Panc1 (cell line): ENCODE measurements around the gene AUP1. TPM values are rescaled to one million over a fixed set of nuclear protein-coding genes. Genes with fewer than 3 reads are reported as not detected.
A peak's percentile ranks its signal among the peaks of the same experiment; 100 is the strongest.
"Not testable (repeated sequence)": the region's sequence is repeated elsewhere in the genome, so short reads cannot be mapped to it uniquely, and the experiment has no call there.

Source experiments
- ATAC-seq: fragments of 200-7000 bp; cut with Tn5 transposase; 2 replicates; pipeline ENCODE4 v1.9.1; 2020; ENCODE audit warnings: mild to moderate bottlenecking, moderate library complexity
- BruUV-seq: library from RNA; stranded (reverse); fragments of 400-500 nt; replicated peaks from 2 replicates; lab custom pipeline; 2021; lab: Mats Ljungman, UMichigan
- CTCF ChIA-PET: fragments of 300-600 bp; sonication (Branson Sonifier 250); formaldehyde crosslinking; loops from one replicate; lab custom pipeline; 2022; ENCODE audit warnings: antibody characterized with exemption; lab: Charles Lee
- POLR2A ChIA-PET: fragments of 300-600 bp; sonication (Branson Sonifier 250); formaldehyde crosslinking; loops from one replicate; lab custom pipeline; 2022; ENCODE audit warnings: antibody characterized with exemption; lab: Charles Lee
- DNase-seq: peaks from one replicate; pipeline ENCODE4 v3.0.0-alpha.2; 2010; ENCODE audit warnings: low read depth, low spot score
- H3K27ac ChIP-seq: 2 replicates; pipeline ENCODE4 v1.5.1; 2011; ENCODE audit warnings: mild to moderate bottlenecking, low read length, inconsistent platforms
- H3K27me3 ChIP-seq: fragments of 200-500 bp; sonication (Bioruptor generic); 2 replicates; pipeline ENCODE4 v1.6.0; 2014; ENCODE audit warnings: low read length, inconsistent platforms; ENCODE audit not compliant: control insufficient read depth, insufficient read depth
- H3K36me3 ChIP-seq: fragments of 200-500 bp; sonication (Bioruptor generic); 2 replicates; pipeline ENCODE4 v1.5.1; 2014; ENCODE audit warnings: inconsistent platforms, mild to moderate bottlenecking, low read length, moderate library complexity; ENCODE audit not compliant: control insufficient read depth, insufficient read depth
- H3K4me1 ChIP-seq: 2 replicates; pipeline ENCODE4 v1.5.1; 2011; ENCODE audit warnings: inconsistent platforms, mild to moderate bottlenecking, low read length, moderate library complexity; ENCODE audit not compliant: control insufficient read depth, insufficient read depth
- H3K4me3 ChIP-seq, 2 experiments: 2 replicates each; pipeline ENCODE4 v1.5.1; 2011 to 2012; ENCODE audit warnings: low read depth in 2 of 2, low read length in 2 of 2, mild to moderate bottlenecking in 2 of 2, inconsistent platforms in 1 of 2, moderate library complexity in 1 of 2
- H3K9me3 ChIP-seq: fragments of 200-500 bp; sonication (Bioruptor generic); 2 replicates; pipeline ENCODE4 v1.5.1; 2014; ENCODE audit warnings: low read depth, mild to moderate bottlenecking, inconsistent platforms, low read length, moderate library complexity; ENCODE audit not compliant: control insufficient read depth, insufficient read depth
- CTCF ChIP-seq: fragments of 450-650 bp; IDR thresholded peaks from 2 replicates; pipeline ENCODE4 v1.5.1; 2017; ENCODE audit warnings: mild to moderate bottlenecking
- POLR2AphosphoS5 ChIP-seq: IDR thresholded peaks from 2 replicates; pipeline ENCODE4 v1.6.1; 2012; ENCODE audit warnings: mild to moderate bottlenecking, low read depth, low read length, moderate library complexity
- REST ChIP-seq, 2 experiments: IDR thresholded peaks; 2 replicates each; pipeline ENCODE4 v1.6.1; 2011 to 2012; ENCODE audit warnings: low read depth in 2 of 2, control low read depth in 1 of 2, low read length in 1 of 2, mild to moderate bottlenecking in 1 of 2, moderate library complexity in 1 of 2; ENCODE audit not compliant: insufficient read depth in 1 of 2
- SIN3A ChIP-seq: IDR thresholded peaks from 2 replicates; pipeline ENCODE4 v1.6.1; 2012; ENCODE audit warnings: low read depth, mild to moderate bottlenecking, low read length, moderate library complexity, borderline replicate concordance; ENCODE audit not compliant: insufficient read depth
- TCF7L2 ChIP-seq: IDR thresholded peaks from 2 replicates; pipeline ENCODE4 v1.6.1; 2011; ENCODE audit warnings: mild to moderate bottlenecking, low read depth, low read length, inconsistent platforms
- in situ Hi-C: cut with HindIII; loops from 2 replicates; pipeline ENCODE4 v1.10.0; 2016; ENCODE audit warnings: low sequenced_read_pairs, low pct_unique_long_range_greater_than_20kb
- intact Hi-C: fragments of 100-400 bp; cut with micrococcal nuclease; formaldehyde crosslinking; loops from one replicate; pipeline ENCODE4 v1.10.0; 2022; ENCODE audit not compliant: unreplicated experiment
- total RNA-seq: library from RNA; stranded (reverse); gene quantifications from one replicate; pipeline ENCODE4 v1.2.1, GENCODE V29; 2021; ENCODE audit not compliant: unreplicated experiment

AUP1 gene
- total RNA-seq, 1 experiment from 2014 or later, result 142 TPM

DNA sequence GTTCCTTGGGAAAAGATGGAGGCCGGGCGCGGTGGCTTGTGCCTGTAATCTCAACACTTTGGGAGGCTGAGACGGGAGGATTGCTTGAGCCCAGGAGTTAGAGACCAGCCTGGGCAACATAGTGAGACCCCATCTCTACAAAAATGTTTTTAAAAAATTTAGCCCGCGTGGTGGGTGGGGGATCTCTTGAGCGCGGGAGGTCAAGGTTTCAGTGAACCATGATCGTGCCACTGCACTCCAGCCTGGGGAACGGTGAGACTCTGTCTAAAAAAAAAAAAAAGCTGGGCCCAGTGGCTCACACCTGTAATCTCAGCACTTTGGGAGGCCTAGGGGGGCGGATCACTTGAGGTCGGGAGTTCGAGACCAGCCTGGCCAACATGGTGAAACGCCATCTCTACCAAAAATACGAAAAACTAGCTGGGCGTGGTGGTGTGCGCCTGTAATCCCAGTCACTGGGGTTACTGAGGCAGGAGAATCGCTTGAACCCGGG lies 45.8 kb downstream of the AUP1 start:
- H3K9me3 ChIP-seq, ATAC-seq, in situ Hi-C loops, DNase-seq, H3K27me3 ChIP-seq, BruUV-seq, H3K36me3 ChIP-seq, POLR2A ChIA-PET: not testable (repeated sequence)
- CTCF ChIA-PET, result interaction anchor here (0.6 to 2.3 kb wide), 4 partner anchors 11 to 104 kb away, joined by 4 to 9 read pairs (median 6); partner anchors contain the start of gene MRPL53
- Histone ChIP-seq H3K4me1 (peaks cover 16% of the 10 kb centered on the region), H3K4me3 (peak overlapping the region; percentile 84 to 99), H3K27ac (peak overlapping the region; percentile 99)
- intact Hi-C loops, result loop anchor here (2.0 to 5.0 kb wide), 2 partner anchors 47 to 104 kb away; no protein-coding TSS in a partner anchor

DNA sequence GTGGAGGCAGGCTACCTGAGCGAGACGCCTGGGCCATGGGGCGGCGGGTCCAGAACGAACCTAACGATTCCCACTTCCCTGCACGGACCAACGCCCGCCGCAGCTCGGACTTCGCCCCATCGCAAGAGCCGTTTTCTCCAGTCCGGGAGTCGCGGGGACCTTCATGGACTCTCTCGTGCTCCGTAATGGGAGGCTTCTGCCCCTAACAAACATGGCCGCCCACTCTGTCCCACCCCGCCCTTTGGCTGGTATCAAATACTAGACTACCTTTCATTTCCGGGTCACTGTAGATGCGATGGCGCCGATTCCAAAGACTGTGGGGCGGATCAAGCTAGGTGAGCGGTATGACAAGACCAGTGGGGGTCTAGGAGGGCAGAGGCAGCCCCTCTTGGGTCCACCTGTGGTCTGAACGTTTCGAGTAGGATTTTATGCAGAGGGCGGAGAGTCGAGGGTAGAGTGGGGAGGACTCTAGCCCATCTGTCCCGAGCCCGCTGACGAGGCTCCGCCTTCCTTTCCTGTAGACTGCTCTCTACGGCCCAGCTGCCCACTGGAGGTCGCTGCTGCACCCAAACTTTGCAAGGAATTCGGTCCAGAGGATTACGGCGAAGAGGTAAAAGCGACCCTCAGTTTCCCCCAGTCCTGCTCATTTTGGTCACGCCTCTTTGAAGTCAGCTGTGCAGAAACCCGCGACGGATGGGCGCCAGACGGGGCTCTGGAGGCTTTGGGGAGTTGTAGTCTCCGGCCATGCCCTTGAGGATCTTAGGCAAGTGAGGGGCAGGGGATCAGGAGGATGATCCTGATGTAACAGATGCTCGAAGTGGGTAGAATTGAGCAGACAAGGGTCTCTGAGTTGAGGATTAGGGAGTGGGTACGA lies 46.5 kb downstream of the AUP1 start, which contains the start of the genes CCDC142 and TTC31:
Gene CCDC142 (minus strand): TSS at position 198 of the 874 bp plus-strand sequence. CDS start 161 bp downstream, at position 37.
Gene TTC31 (plus strand): TSS at position 281 of the 874 bp plus-strand sequence. CDS start 15 bp downstream, at position 296.
- ATAC-seq, result peak; percentile 97
- Histone ChIP-seq H3K36me3 (peaks cover 3% of the 10 kb centered on the region), H3K27ac (peak within 1 kb of the TSS; percentile 99), H3K4me3 (peak within 1 kb of the TSS; percentile 84 to 99), H3K9me3 (no peaks in the 10 kb centered on the region), H3K4me1 (peaks cover 16% of the 10 kb centered on the region), H3K27me3 (no peaks in the 10 kb centered on the region)
- CTCF ChIA-PET, result interaction anchor here (0.6 to 2.3 kb wide), 5 partner anchors 10 to 105 kb away, joined by 3 to 9 read pairs (median 6); partner anchors contain the start of gene MRPL53
- TF ChIP-seq POLR2AphosphoS5, result peak; percentile 98
- peak; percentile 76 for TF ChIP-seq SIN3A
- TF ChIP-seq REST (IDR thresholded peaks at IDR 0.05; ENCODE audit: insufficient read depth in 1 of 2, low read depth in 2 of 2, low read length in 1 of 2), result no peak
- peak; percentile 96 for TF ChIP-seq CTCF
- no peak for TF ChIP-seq TCF7L2
- in situ Hi-C loops (no loop called here), intact Hi-C loops (loop anchor here (2.0 to 5.0 kb wide), 2 partner anchors 48 to 104 kb away; no protein-coding TSS in a partner anchor)
- peak; percentile 93 for DNase-seq
- POLR2A ChIA-PET, result interaction anchor here (0.7 kb wide), 1 partner anchor 27 kb away, joined by 6 read pairs; no protein-coding TSS in a partner anchor
- TSS peak; percentile 99 for BruUV-seq
